Gastroesophageal sphincter (tissue), 4 donors: ENCODE data around the gene CFAP69. TPM values are rescaled to one million over a fixed set of nuclear protein-coding genes. Genes with fewer than 3 reads are reported as not detected.

ENCODE experiments used
- ATAC-seq: fragments of 150-250 bp; one replicate; pipeline ENCODE4 v1.9.1; 2016; ENCODE audit warnings: mild to moderate bottlenecking, moderate library complexity
- H3K27ac ChIP-seq, 4 donors: fragments of 200-600 bp; sonication (generic) in 3 of 4; 1 replicate in 3 of 4; 2 replicates in 1 of 4; pipeline ENCODE4 v1.5.1; 2016 to 2019
- H3K27me3 ChIP-seq: fragments of 200-600 bp; sonication (generic); one replicate; pipeline ENCODE4 v1.5.1; 2019
- H3K36me3 ChIP-seq, 2 donors: fragments of 200-600 bp; sonication (generic); one replicate each; pipeline ENCODE4 v1.5.1; 2019; ENCODE audit warnings: control low read depth in 1 of 2
- H3K4me1 ChIP-seq, 3 donors: fragments of 200-600 bp; sonication (generic); 1 replicate in 2 of 3; 2 replicates in 1 of 3; pipeline ENCODE4 v1.5.1; 2016 to 2019; ENCODE audit warnings: control low read depth in 2 of 3
- H3K4me3 ChIP-seq, 2 donors: fragments of 200-600 bp; sonication (generic); one replicate each; pipeline ENCODE4 v1.5.1; 2019; ENCODE audit warnings: mild to moderate bottlenecking in 1 of 2, moderate library complexity in 1 of 2
- H3K9me3 ChIP-seq, 3 donors: fragments of 200-600 bp; sonication (generic); one replicate each; pipeline ENCODE4 v1.5.1; 2017 to 2019; ENCODE audit warnings: control low read depth in 2 of 3
- EP300 ChIP-seq: sonication (generic); formaldehyde crosslinking; IDR thresholded peaks from one replicate; pipeline ENCODE4 v1.6.1; 2017; ENCODE audit warnings: antibody characterized with exemption, mild to moderate bottlenecking
- POLR2A ChIP-seq, 2 donors: fragments of 450-650 bp; IDR thresholded peaks; one replicate each; pipeline ENCODE4 v1.6.1; 2017; ENCODE audit warnings: antibody characterized with exemption in 2 of 2, mild to moderate bottlenecking in 2 of 2, moderate library complexity in 1 of 2
- POLR2AphosphoS5 ChIP-seq: sonication (generic); formaldehyde crosslinking; IDR thresholded peaks from one replicate; pipeline ENCODE4 v1.6.1; 2017; ENCODE audit warnings: antibody characterized with exemption
- WGBS, 2 donors: methylation state at CpG; one replicate each; pipeline ENCODE4 v1.1.5; 2018; ENCODE audit warnings: low coverage in 1 of 2; 5-methylcytosine and 5-hydroxymethylcytosine counted together
- total RNA-seq, 4 donors: library from RNA; depleted of rRNA; stranded (reverse); fragments of >200 nt; gene quantifications; one replicate each; pipeline ENCODE4 v1.1.0, GENCODE V29; 2016
- TF ChIP-seq, protein P1 (sequence below), 4 experiments: fragments of 200-600 bp in 2 of 4; fragments of 450-650 bp in 2 of 4; sonication (generic) in 1 of 4; IDR thresholded peaks; one replicate each; pipeline ENCODE4 v1.5.1; 2017 to 2019; ENCODE audit warnings: antibody characterized with exemption in 4 of 4, mild to moderate bottlenecking in 2 of 4, moderate library complexity in 2 of 4

CFAP69 gene
- total RNA-seq, 4 donors from 2014 or later: 6.1 to 11.5 (median 7.2) TPM

DNA sequence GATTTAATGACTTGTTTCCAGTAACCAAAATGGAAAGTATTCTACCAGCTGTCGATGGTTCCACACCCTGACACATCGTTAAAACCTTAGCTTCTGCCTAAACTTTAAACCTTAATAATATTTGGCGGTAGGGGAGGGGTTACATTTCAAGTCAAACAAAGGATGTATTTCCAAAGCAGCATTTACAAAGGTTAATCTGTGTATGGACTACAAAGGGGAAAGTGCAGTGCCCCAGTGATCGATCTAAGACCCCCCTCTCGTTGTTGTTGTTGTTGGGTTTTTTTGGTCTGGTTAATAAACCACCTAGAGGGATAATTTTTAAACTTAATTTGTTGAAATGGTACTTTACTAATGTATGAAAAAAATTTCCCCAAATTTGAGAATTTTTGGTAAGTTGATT is 34.5 kb upstream of the CFAP69 start:
- Histone ChIP-seq H3K4me1 (peaks cover 0 to 31% (median 0%) of the 10 kb centered on the region in 3 donors), H3K36me3 (no peaks in the 10 kb centered on the region), H3K9me3 (no peaks in the 10 kb centered on the region), H3K27ac (peak overlapping the region; percentile 78 to 90 (median 86)), H3K27me3 (no peaks in the 10 kb centered on the region), H3K4me3 (no peak overlapping the region)
- WGBS, 2 donors: 61 to 74% methylated on average over 5 of the region's 5 CpGs
- no peak for ATAC-seq
- TF ChIP-seq, protein P1, sequence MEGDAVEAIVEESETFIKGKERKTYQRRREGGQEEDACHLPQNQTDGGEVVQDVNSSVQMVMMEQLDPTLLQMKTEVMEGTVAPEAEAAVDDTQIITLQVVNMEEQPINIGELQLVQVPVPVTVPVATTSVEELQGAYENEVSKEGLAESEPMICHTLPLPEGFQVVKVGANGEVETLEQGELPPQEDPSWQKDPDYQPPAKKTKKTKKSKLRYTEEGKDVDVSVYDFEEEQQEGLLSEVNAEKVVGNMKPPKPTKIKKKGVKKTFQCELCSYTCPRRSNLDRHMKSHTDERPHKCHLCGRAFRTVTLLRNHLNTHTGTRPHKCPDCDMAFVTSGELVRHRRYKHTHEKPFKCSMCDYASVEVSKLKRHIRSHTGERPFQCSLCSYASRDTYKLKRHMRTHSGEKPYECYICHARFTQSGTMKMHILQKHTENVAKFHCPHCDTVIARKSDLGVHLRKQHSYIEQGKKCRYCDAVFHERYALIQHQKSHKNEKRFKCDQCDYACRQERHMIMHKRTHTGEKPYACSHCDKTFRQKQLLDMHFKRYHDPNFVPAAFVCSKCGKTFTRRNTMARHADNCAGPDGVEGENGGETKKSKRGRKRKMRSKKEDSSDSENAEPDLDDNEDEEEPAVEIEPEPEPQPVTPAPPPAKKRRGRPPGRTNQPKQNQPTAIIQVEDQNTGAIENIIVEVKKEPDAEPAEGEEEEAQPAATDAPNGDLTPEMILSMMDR (IDR thresholded peaks at IDR 0.05): no peak
- TF ChIP-seq EP300 (no peak), POLR2AphosphoS5 (no peak), POLR2A (IDR thresholded peaks at IDR 0.05) (no peak)

DNA sequence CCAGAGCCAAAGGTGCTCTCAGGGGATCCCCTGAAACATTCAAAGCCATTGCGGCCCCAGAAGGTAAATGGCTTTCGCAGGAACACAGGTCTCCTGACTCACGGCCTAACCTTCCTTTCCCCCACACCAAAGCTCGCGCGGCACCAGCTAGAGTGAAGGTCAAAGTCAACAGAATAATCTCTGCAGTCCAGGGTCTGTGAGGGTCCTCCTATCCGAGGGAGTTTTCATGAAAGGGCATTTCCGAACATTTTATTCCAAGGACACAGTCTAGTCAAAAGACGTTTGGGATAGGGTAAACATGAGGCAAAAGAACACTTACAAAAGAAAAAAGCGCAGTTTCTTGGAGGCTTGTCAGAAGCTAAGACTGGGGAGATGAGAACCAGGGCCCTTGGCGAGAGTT is 34.0 kb upstream of the CFAP69 start:
- Histone ChIP-seq H3K36me3 (no peaks in the 10 kb centered on the region), H3K9me3 (no peaks in the 10 kb centered on the region), H3K27ac (peak overlapping the region; percentile 78 to 90 (median 86)), H3K4me1 (peaks cover 0 to 31% (median 0%) of the 10 kb centered on the region in 3 donors), H3K27me3 (no peaks in the 10 kb centered on the region), H3K4me3 (peak overlapping the region; percentile 76 to 79)
- ATAC-seq: peak; percentile 4
- TF ChIP-seq EP300: no peak
- TF ChIP-seq, protein P1 (IDR thresholded peaks at IDR 0.05): no peak
- TF ChIP-seq POLR2A (IDR thresholded peaks at IDR 0.05): no peak
- no peak for TF ChIP-seq POLR2AphosphoS5
- WGBS, 2 donors: 15 to 30% methylated on average over 8 to 11 of the region's 11 CpGs

DNA sequence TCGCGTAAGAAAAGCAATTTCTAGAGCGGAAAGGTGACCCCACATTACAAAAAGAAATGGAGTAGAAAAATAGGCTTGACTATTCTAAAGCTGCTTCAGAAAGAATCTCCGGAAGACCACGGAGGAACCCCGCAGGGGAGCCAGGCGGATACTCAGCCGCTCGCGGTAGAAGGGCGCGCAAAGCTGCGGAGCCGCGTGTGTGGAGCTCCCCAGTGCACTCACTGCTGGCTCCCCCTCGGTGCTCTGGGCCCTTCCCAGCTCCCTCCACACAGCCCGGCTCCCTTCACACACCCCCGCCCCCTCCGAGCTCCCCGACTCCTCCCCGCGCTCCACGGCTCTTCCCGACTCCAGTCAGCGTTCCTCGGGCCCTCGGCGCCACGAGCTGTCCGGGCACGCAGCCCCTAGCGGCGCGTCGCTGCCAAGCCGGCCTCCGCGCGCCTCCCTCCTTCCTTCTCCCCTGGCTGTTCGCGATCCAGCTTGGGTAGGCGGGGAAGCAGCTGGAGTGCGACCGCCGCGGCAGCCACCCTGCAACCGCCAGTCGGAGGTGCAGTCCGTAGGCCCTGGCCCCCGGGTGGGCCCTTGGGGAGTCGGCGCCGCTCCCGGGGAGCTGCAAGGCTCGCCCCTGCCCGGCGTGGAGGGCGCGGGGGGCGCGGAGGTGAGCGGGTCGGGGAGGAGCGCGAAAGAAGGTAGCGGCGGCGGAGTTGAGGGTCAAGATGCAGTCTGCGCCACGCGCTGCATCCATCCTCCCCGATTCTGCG is 33.4 kb upstream of the CFAP69 start, which contains the start of gene STEAP2:
Gene STEAP2, plus strand, starts transcription at position 350 of the 758 bp plus-strand sequence. CDS start 13,343 bp downstream, outside the sequence.
- TF ChIP-seq EP300: no peak
- peak; percentile 78 for TF ChIP-seq POLR2AphosphoS5
- TF ChIP-seq, protein P1 (IDR thresholded peaks at IDR 0.05): peak; percentile 42 to 78 (median 70)
- peak; percentile 50 to 66 for TF ChIP-seq POLR2A (IDR thresholded peaks at IDR 0.05)
- peak; percentile 98 for ATAC-seq
- H3K4me1 ChIP-seq: peaks cover 0 to 31% (median 0%) of the 10 kb centered on the region in 3 donors
- H3K4me3 ChIP-seq: peak within 1 kb of the TSS; percentile 76 to 79
- peak within 1 kb of the TSS; percentile 78 to 90 (median 86) for H3K27ac ChIP-seq
- no peaks in the 10 kb centered on the region for H3K9me3 ChIP-seq
- H3K27me3 ChIP-seq: no peaks in the 10 kb centered on the region
- 0% methylated on average over 5 to 19 of the region's 73 CpGs for WGBS, 2 donors
- no peaks in the 10 kb centered on the region for H3K36me3 ChIP-seq

DNA sequence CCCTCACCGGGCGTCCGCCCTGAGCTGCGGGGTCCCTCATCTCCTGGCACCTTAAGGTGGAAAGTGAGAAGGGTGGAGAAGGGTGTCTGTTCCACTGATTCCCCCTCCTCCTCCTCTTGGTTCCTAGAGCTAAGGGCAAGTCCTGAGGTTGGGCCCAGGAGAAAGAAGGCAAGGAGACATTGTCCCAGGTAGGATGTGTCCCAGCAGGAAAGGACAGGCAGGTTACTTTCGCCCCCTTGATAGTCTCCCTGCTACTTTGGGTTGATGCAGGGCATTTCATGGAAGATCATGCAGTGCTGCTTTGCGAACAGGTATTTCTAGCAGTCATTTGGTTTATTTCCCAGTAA is 32.9 kb upstream of the CFAP69 start:
- TF ChIP-seq, protein P1 (IDR thresholded peaks at IDR 0.05): no peak
- TF ChIP-seq POLR2A (IDR thresholded peaks at IDR 0.05) (no peak), POLR2AphosphoS5 (no peak), EP300 (no peak)

DNA sequence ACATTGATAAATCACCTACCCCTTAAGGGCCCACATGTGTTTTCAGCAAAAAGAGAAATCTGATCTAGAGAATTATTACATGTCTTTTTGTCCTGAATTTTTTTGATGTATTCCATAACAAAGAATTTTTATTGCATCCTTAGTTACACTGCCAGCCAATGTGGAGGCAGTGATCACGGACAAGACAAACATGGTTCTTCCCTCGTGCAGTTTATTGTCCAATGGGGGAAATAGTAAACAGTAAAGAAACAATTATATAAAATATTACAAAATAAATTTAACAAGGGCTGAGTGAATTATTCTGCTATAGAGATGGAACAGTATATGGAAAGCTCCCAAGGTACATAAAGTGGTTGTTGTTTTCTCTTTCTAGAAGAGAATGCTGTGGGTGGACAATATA is 31.5 kb upstream of the CFAP69 start:
- Histone ChIP-seq H3K4me1 (peaks cover 0 to 31% (median 0%) of the 10 kb centered on the region in 3 donors), H3K4me3 (peak overlapping the region in 1 of 2 donors; percentile 79), H3K27me3 (no peaks in the 10 kb centered on the region), H3K9me3 (no peaks in the 10 kb centered on the region), H3K27ac (no peak overlapping the region), H3K36me3 (no peaks in the 10 kb centered on the region)
- ATAC-seq: no peak
- 65 to 73% methylated on average over 2 of the region's 2 CpGs for WGBS, 2 donors
- TF ChIP-seq POLR2A (IDR thresholded peaks at IDR 0.05) (no peak), EP300 (no peak), POLR2AphosphoS5 (no peak)
- TF ChIP-seq, protein P1 (IDR thresholded peaks at IDR 0.05): no peak

More for the DNA sequence above, 32.9 kb upstream of the CFAP69 start:
- H3K9me3 ChIP-seq: no peaks in the 10 kb centered on the region
- 8 to 40% methylated on average over 2 of the region's 6 CpGs for WGBS, 2 donors
- no peaks in the 10 kb centered on the region for H3K36me3 ChIP-seq
- ATAC-seq: no peak
- peak overlapping the region; percentile 76 to 79 for H3K4me3 ChIP-seq
- H3K4me1 ChIP-seq: peaks cover 0 to 31% (median 0%) of the 10 kb centered on the region in 3 donors
- peak overlapping the region; percentile 78 to 90 (median 86) for H3K27ac ChIP-seq
- no peaks in the 10 kb centered on the region for H3K27me3 ChIP-seq
